Measurements from ENCODE around the gene CNTNAP5.

GRCh38 chr2:124683536-124684428, 658.7 kb downstream of the CNTNAP5 start:
- TF ChIP-seq EP300 (IDR thresholded peaks at IDR 0.05; ENCODE audit: low read depth), result no peak
- no peak for TF ChIP-seq CTCF (IDR thresholded peaks at IDR 0.05)
- TF ChIP-seq POLR2AphosphoS5 (IDR thresholded peaks at IDR 0.05), result no peak
- TF ChIP-seq POLR2A (IDR thresholded peaks at IDR 0.05), result no peak
